HG03045 (cell line): ENCODE measurements around the gene PGPEP1.
A peak's percentile ranks its signal among the peaks of the same experiment; 100 is the strongest.

Experiments
- ATAC-seq: cut with Tn5 transposase; IDR thresholded peaks from one replicate; pipeline ENCODE4 v1.9.1; 2021; ENCODE audit warnings: mild to moderate bottlenecking, moderate library complexity; ENCODE audit not compliant: unreplicated experiment

The PGPEP1 gene

GRCh38 chr19:18417250-18418028 is 77.0 kb downstream of the PGPEP1 start:
- ATAC-seq, result no peak

- no peak for ATAC-seq
Observed at GRCh38 chr19:18418029-18418482, 77.7 kb downstream of the PGPEP1 start.

GRCh38 chr19:18418483-18419194 is 78.2 kb downstream of the PGPEP1 start:
- ATAC-seq, result peak; percentile 3

GRCh38 chr19:18419195-18419698 is 78.8 kb downstream of the PGPEP1 start, which contains the start of gene SSBP4:
Gene SSBP4, plus strand, starts transcription at chr19:18419398. Its CDS starts 251 bp downstream, at chr19:18419649.
- peak; percentile 43 for ATAC-seq
